GM23248 (cell line): ENCODE results near the gene VIPR2.

Experiments
- EZH2 ChIP-seq: fragments of 200-600 bp; sonication (generic); IDR thresholded peaks from 2 replicates; pipeline ENCODE4 v1.6.1; 2018; ENCODE audit warnings: antibody characterized with exemption, mild to moderate bottlenecking; ENCODE audit not compliant: insufficient read depth, poor library complexity, severe bottlenecking
- EZH2phosphoT487 ChIP-seq: fragments of 200-600 bp; sonication (generic); IDR thresholded peaks from 2 replicates; pipeline ENCODE4 v1.6.1; 2018; ENCODE audit warnings: antibody characterized with exemption, moderate library complexity, mild to moderate bottlenecking, low read depth; ENCODE audit not compliant: insufficient read depth

DNA sequence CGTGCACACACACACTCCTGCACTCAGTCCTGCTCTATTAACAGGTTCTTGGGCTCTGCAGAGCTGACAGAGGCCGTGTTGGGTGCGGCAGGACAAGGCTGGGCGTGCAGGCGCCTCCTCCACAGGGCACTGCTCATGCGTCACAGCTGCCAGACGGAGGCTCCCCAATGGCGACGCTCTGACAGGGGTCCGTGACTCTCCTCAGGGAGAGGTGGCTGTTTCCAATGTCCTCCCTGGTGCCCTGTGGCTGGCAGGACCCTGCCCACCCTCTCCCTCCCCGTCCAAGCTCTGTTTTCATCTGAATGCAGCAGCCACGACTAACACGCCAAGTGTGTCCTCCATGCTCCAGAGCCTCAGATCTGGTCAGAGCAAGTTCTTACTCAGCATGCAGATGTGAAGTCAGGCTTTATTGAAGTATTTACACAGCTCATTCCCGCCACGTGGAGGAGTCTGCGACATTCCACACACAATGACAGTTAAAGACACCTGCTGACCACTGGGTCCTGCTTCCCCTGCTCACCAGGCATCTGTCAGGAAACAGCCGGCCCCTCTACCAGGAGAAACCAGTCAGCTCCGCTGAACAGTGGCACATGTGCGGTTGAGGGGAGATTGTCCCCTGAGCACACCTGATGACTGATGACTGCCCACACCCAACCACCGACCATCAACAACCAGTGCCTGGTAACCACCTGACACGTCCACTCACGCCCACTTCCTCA, 116.7 kb downstream of the VIPR2 start:
- TF ChIP-seq EZH2phosphoT487 (no peak), EZH2 (no peak)
